ENCODE data around the gene OTOA.
"Not testable (repeated sequence)": the region's sequence is repeated elsewhere in the genome, so short reads cannot be mapped to it uniquely, and the experiment has no call there.

OTOA gene

DNA sequence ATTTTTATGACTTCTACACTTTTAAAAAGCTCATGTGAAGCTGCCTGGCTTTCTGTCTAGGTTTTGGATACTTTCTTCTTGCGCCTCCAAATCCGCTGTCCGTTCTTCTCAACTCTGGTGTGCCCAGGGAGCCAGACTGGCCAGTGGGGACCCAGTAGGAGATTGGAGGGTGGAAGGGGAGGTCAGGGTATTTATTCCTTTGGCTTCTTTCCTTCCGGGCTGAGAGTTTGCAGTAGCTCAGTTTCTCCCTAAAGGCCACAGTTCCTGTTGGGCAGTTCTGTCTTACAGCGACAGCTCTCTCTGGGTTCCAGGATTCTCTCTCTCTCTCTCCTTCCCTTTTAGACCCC is 109.4 kb downstream of the OTOA start:
- not testable (repeated sequence) for H3K4me2 ChIP-seq (ENCODE audit: low read length); H2AFZ ChIP-seq (ENCODE audit: low read length); H3K79me2 ChIP-seq (ENCODE audit: insufficient read depth, low read length); H3K9ac ChIP-seq (ENCODE audit: low read length); H3K4me3 ChIP-seq (ENCODE audit: low read depth, low read length, poor library complexity, severe bottlenecking); H3K9me3 ChIP-seq (ENCODE audit: low read length); H3K4me1 ChIP-seq (ENCODE audit: insufficient read depth, low read length, severe bottlenecking); H3K36me3 ChIP-seq (ENCODE audit: insufficient read depth, low read length); H4K20me1 ChIP-seq (ENCODE audit: insufficient read depth, low read length); H3K27ac ChIP-seq (ENCODE audit: low read depth, low read length, poor library complexity, severe bottlenecking); H3F3A ChIP-seq (ENCODE audit: insufficient read depth, low read length); H3K9me2 ChIP-seq (ENCODE audit: low read depth, low read length); H3K27me3 ChIP-seq (ENCODE audit: insufficient read depth, low read length)

DNA sequence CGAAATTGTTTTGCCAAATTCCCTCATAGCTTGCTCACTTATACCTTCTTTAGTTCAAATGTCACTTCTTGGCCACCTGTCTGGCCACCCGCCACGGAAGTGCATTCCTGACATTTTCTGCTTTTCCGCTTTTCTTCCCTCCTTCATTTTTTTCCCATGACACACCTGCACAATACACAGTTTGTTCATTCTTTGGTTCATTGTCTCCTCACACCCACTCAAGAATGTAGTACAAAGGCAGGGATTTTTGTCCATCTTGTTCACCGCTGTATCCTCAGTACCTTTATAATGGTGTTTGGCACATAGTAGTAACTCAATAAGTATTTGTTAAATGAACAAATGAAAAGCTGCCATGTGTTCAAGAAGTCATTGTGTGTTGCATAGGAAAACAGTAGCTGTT is 116.8 kb downstream of the OTOA start:
- not testable (repeated sequence) for H3K9ac ChIP-seq (ENCODE audit: low read length); H3F3A ChIP-seq (ENCODE audit: insufficient read depth, low read length); H3K36me3 ChIP-seq (ENCODE audit: insufficient read depth, low read length)

DNA sequence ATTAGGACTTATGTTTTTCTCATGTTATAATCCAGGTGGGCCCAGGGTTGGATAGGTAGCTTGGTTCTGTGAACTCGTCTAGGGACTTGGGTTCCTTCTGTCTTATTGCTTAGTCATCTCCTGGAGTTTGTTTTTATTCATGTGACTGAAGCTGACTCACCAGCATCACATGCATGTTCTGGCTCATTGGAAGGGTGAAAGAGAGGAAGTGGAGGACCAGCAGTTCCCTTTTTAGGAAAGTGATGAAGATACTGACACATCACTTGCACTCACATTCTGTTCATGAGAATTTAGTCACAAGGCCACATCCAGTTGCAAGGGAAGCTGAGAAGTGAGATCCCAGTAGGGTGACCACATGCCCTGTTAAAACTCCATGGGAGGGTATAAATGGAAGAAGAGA is 126.7 kb downstream of the OTOA start:
- H3K9ac ChIP-seq (ENCODE audit: low read length); H4K20me1 ChIP-seq (ENCODE audit: insufficient read depth, low read length); H3K36me3 ChIP-seq (ENCODE audit: insufficient read depth, low read length); H3K4me2 ChIP-seq (ENCODE audit: low read length); H3K27ac ChIP-seq (ENCODE audit: low read depth, low read length, poor library complexity, severe bottlenecking); H3K9me2 ChIP-seq (ENCODE audit: low read depth, low read length); H3K4me1 ChIP-seq (ENCODE audit: insufficient read depth, low read length, severe bottlenecking); H3K4me3 ChIP-seq (ENCODE audit: low read depth, low read length, poor library complexity, severe bottlenecking); H3K27me3 ChIP-seq (ENCODE audit: insufficient read depth, low read length); H2AFZ ChIP-seq (ENCODE audit: low read length); H3K79me2 ChIP-seq (ENCODE audit: insufficient read depth, low read length); H3F3A ChIP-seq (ENCODE audit: insufficient read depth, low read length); H3K9me3 ChIP-seq (ENCODE audit: low read length): not testable (repeated sequence)

More for the DNA sequence above, 116.8 kb downstream of the OTOA start:
- not testable (repeated sequence) for H4K20me1 ChIP-seq (ENCODE audit: insufficient read depth, low read length); H3K9me3 ChIP-seq (ENCODE audit: low read length); H3K79me2 ChIP-seq (ENCODE audit: insufficient read depth, low read length); H3K27ac ChIP-seq (ENCODE audit: low read depth, low read length, poor library complexity, severe bottlenecking); H3K4me1 ChIP-seq (ENCODE audit: insufficient read depth, low read length, severe bottlenecking); H3K4me3 ChIP-seq (ENCODE audit: low read depth, low read length, poor library complexity, severe bottlenecking); H3K4me2 ChIP-seq (ENCODE audit: low read length); H2AFZ ChIP-seq (ENCODE audit: low read length); H3K27me3 ChIP-seq (ENCODE audit: insufficient read depth, low read length); H3K9me2 ChIP-seq (ENCODE audit: low read depth, low read length)

DNA sequence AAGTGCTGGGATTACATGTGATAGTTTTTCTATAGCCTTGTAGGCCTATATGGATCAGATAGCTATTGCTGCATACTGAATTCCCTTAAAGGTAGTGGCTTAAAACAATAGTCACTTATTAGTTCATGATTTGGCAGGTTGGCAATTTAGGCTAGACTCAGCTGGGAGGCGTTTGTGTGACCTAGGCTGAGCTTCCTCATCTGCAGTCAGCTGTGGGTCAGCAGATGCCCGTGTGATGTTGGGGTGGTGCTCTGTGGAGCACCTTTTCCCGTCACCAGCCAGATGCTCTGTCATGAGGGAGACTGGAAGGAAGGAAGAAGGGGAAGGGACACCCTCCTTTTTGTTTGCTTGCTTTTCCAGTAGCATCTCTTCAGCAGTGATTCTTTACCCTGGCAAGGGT is 129.5 kb downstream of the OTOA start:
- H3K9ac ChIP-seq (ENCODE audit: low read length); H3K79me2 ChIP-seq (ENCODE audit: insufficient read depth, low read length); H3F3A ChIP-seq (ENCODE audit: insufficient read depth, low read length); H3K4me3 ChIP-seq (ENCODE audit: low read depth, low read length, poor library complexity, severe bottlenecking); H3K4me1 ChIP-seq (ENCODE audit: insufficient read depth, low read length, severe bottlenecking); H3K27ac ChIP-seq (ENCODE audit: low read depth, low read length, poor library complexity, severe bottlenecking); H3K27me3 ChIP-seq (ENCODE audit: insufficient read depth, low read length); H2AFZ ChIP-seq (ENCODE audit: low read length); H4K20me1 ChIP-seq (ENCODE audit: insufficient read depth, low read length); H3K36me3 ChIP-seq (ENCODE audit: insufficient read depth, low read length); H3K9me2 ChIP-seq (ENCODE audit: low read depth, low read length); H3K9me3 ChIP-seq (ENCODE audit: low read length); H3K4me2 ChIP-seq (ENCODE audit: low read length): not testable (repeated sequence)

DNA sequence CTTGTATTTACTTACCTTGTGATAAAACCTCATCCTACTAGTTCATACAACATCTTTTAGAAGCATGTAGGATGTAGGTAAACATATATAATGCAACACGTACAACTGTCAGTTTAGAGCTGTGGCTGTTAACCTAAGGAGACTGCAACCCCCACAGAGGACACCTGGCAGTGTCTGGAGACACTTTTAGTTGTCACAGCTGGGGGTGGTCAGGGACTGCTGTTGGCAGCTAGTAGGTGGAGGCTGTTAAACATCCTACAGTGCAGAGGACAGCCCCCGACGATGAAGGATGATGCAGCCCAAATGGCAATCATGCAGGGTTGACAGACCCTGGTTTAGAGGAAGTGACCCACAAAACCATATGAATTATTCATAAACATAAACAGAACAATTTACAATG is 134.8 kb downstream of the OTOA start:
- H3K9ac ChIP-seq (ENCODE audit: low read length); H2AFZ ChIP-seq (ENCODE audit: low read length); H3K79me2 ChIP-seq (ENCODE audit: insufficient read depth, low read length); H3K27me3 ChIP-seq (ENCODE audit: insufficient read depth, low read length); H3F3A ChIP-seq (ENCODE audit: insufficient read depth, low read length); H3K27ac ChIP-seq (ENCODE audit: low read depth, low read length, poor library complexity, severe bottlenecking); H3K9me2 ChIP-seq (ENCODE audit: low read depth, low read length); H3K9me3 ChIP-seq (ENCODE audit: low read length); H4K20me1 ChIP-seq (ENCODE audit: insufficient read depth, low read length); H3K36me3 ChIP-seq (ENCODE audit: insufficient read depth, low read length); H3K4me2 ChIP-seq (ENCODE audit: low read length); H3K4me3 ChIP-seq (ENCODE audit: low read depth, low read length, poor library complexity, severe bottlenecking); H3K4me1 ChIP-seq (ENCODE audit: insufficient read depth, low read length, severe bottlenecking): not testable (repeated sequence)

Measured in OCI-LY1 (cell line).